T follicular helper cell (primary cell): ENCODE measurements around the gene FES.
A peak's percentile ranks its signal among the peaks of the same experiment; 100 is the strongest.

Source experiments
- DNase-seq: peaks from one replicate; pipeline ENCODE4 v3.0.0-alpha.2; 2020; ENCODE audit warnings: low read depth

The FES gene

DNA sequence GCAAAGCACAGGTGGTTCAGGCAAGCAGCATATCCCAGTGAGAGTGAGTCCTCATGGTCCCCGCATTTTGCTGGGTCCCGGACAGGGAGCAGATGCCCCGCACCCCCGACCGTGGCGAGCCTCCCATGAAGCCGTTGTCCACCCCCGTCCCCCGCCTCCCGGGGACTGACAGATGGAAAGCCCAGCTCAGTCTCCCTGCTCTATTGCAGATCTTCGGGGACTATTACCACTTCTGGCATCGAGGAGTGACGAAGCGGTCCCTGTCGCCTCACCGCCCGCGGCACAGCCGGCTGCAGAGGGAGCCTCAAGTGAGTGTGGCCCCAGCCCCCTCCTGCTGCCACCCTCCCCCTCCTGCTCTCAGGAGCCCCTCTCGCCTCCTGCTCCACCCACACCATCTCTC is 8.3 kb upstream of the FES start:
- DNase-seq: no peak

GRCh38 chr15:90876512-90877170 is 7.7 kb upstream of the FES start:
- DNase-seq: no peak

DNA sequence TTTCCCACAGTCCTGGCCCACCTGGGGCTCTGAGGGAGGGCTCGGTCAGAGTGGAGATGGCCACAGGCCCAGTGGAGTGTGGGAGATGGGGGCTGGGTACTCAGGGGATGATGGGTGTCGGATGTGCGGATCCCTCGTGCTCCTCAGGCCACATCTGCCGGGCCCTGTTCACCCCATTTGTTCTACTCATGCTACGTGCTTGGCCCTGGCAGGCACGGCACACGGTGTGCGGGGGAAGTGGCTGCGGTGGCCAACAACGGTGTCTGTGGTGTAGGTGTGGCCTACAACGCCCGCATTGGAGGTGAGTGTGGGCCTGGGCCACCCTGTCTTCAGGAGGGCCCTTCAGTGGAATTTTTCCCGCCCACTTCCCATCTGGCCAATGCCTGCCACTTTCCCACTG is 7.0 kb upstream of the FES start:
- DNase-seq: no peak

GRCh38 chr15:90877996-90878395 is 6.3 kb upstream of the FES start:
- no peak for DNase-seq

- DNase-seq: no peak
Measured at GRCh38 chr15:90878660-90879059, 5.6 kb upstream of the FES start.

DNA sequence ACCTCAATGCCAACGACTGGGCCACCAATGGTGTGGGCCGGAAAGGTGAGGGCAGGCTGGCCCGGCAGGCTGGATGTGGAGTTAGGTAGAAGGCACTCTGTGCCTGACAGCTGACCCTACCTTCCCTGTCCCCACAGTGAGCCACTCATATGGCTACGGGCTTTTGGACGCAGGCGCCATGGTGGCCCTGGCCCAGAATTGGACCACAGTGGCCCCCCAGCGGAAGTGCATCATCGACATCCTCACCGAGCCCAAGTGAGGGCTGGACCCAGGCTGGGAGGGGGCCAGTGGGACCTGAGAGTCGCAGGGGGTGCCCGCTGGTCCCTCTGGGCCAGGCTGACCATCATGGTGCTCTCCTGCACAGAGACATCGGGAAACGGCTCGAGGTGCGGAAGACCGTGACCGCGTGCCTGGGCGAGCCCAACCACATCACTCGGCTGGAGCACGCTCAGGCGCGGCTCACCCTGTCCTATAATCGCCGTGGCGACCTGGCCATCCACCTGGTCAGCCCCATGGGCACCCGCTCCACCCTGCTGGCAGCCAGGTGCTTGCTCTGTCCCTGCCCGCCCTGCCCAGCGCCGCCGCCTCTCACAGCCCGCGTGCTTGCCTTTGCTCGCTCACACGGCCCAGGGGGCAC is 4.5 kb upstream of the FES start:
- DNase-seq: no peak

DNA sequence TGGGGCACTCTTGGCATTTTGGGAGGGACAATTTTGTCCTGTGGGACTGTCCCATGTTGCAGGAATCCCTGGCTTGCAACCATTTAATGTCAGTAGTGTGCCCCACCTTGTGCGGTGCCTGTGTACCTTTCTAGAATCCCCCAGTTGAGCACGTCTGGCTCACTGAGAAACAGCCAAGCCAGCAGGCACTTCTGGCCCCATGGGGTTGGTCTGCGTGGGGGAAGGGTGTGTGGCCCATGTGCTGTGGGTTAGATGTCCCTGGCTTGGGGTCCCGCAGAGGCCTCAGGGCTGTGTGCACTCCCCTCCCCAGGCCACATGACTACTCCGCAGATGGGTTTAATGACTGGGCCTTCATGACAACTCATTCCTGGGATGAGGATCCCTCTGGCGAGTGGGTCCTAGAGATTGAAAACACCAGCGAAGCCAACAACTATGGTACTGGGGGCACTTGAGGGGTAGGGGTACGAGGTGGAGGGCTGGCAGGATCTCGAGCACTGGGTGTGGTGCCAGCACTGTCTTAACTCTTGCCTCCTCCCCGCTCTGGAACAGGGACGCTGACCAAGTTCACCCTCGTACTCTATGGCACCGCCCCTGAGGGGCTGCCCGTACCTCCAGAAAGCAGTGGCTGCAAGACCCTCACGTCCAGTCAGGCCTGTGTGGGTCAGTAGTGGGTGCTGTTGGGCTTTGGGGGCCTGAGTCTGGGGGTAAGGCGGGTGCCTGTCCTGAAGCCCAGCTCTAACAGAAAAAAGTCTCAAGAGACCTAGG is 3.7 kb upstream of the FES start:
- DNase-seq: no peak

DNA sequence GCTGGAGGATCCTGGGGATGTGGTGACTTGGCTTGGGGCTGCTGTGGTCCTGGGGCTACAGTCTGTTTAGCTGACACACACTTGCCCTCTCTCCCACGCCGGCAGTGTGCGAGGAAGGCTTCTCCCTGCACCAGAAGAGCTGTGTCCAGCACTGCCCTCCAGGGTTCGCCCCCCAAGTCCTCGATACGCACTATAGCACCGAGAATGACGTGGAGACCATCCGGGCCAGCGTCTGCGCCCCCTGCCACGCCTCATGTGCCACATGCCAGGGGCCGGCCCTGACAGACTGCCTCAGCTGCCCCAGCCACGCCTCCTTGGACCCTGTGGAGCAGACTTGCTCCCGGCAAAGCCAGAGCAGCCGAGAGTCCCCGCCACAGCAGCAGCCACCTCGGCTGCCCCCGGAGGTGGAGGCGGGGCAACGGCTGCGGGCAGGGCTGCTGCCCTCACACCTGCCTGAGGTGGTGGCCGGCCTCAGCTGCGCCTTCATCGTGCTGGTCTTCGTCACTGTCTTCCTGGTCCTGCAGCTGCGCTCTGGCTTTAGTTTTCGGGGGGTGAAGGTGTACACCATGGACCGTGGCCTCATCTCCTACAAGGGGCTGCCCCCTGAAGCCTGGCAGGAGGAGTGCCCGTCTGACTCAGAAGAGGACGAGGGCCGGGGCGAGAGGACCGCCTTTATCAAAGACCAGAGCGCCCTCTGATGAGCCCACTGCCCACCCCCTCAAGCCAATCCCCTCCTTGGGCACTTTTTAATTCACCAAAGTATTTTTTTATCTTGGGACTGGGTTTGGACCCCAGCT is 2.9 kb upstream of the FES start:
- no peak for DNase-seq

GRCh38 chr15:90881978-90882721 is 2.2 kb upstream of the FES start:
- DNase-seq: no peak

GRCh38 chr15:90882781-90883525 is 1.4 kb upstream of the FES start:
- DNase-seq: no peak

DNA sequence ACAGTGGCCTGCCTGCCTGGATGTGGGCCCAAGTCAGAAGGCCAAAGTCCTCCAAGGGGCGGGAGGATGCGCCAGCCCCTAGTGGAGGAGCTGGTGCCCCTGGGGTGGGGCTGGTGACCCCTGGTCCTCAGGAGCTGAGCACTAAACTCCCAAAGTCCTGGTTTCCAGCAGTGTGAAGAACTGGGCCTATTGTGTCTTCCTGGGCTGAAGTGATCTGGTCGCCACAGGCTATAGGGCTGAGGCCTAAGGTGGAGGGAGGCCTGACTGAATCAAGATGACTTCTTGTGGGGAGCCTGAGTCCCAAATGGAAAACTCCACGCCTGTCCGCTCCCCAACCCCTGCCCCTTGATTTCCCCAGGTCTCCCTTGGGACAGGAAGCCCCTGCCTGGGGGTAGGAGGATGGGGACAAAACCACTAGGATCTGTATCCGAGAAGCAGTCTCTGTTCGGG is 753 bp upstream of the FES start:
- no peak for DNase-seq

DNA sequence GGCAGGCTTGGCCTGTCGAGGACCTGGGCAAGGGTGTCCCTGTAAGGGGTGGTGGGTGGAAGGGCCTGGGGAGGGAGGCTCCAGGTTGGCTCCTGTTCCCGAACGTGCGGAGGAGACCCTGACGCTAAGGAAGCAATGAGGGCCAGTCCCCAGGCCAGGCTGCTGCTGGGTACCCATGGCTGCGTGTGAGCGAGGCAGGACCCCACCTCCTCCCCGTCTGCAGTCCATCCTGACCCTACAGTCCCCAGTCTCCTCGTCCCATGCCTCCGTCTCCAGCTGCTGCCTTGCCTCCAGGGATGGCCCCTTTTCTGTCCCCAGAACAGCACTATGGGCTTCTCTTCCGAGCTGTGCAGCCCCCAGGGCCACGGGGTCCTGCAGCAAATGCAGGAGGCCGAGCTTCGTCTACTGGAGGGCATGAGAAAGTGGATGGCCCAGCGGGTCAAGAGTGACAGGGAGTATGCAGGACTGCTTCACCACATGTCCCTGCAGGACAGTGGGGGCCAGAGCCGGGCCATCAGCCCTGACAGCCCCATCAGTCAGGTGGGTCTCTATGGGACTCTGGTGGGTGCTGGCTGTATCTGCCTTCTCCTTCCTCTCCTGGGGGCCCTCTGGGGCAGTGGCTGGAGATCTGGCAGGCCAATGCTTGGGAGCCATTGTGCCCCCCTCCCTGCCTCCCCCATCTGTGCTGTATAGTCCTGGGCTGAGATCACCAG is 571 bp downstream of the FES start:
- no peak for DNase-seq

GRCh38 chr15:90885432-90886290 is 1.4 kb downstream of the FES start:
- DNase-seq: peak; percentile 56

GRCh38 chr15:90886291-90886614 is 1.9 kb downstream of the FES start:
- DNase-seq: no peak

GRCh38 chr15:90887037-90887481 is 2.8 kb downstream of the FES start:
- DNase-seq: no peak

DNA sequence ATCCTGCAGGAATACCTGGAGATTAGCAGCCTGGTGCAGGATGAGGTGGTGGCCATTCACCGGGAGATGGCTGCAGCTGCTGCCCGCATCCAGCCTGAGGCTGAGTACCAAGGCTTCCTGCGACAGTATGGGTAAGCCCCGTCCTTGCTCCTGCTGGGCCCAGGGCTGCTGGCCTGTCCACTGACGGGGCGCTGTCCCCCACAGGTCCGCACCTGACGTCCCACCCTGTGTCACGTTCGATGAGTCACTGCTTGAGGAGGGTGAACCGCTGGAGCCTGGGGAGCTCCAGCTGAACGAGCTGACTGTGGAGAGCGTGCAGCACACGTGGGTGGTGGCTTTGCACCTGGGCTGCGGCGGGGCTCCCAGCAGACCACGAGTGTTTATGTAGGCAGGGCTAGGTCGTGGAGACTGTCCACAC is 5.0 kb downstream of the FES start:
- DNase-seq: no peak

- no peak for DNase-seq
Measured at GRCh38 chr15:90889736-90890456, 5.6 kb downstream of the FES start.

DNA sequence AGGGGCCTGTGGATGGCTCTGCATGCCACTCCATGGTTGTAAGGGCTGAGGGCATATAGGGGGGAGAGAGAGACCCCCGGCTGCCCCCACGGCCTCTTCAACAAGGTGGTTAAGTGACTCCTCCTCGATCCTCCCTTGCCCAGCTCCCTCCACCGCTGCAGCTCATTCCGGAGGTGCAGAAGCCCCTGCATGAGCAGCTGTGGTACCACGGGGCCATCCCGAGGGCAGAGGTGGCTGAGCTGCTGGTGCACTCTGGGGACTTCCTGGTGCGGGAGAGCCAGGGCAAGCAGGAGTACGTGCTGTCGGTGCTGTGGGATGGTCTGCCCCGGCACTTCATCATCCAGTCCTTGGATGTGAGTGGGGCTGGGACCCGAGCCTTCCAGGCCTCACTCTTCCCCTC is 6.5 kb downstream of the FES start:
- no peak for DNase-seq
